Subcutaneous abdominal adipose tissue (tissue), 5 donors: Measurements from ENCODE around the gene DKK2.

ENCODE experiments used
- H3K27ac ChIP-seq: one replicate; pipeline ENCODE4 v1.7.0; 2013; ENCODE audit warnings: low read depth, mild to moderate bottlenecking, inconsistent platforms, low read length, moderate library complexity
- H3K27me3 ChIP-seq, 5 donors: one replicate each; pipeline ENCODE4 v1.7.0; 2013; ENCODE audit warnings: low read length in 5 of 5, inconsistent platforms in 1 of 5; ENCODE audit not compliant: control insufficient read depth in 5 of 5, insufficient read depth in 4 of 5
- H3K36me3 ChIP-seq, 5 donors: one replicate each; pipeline ENCODE4 v1.7.0; 2013; ENCODE audit warnings: low read length in 5 of 5; ENCODE audit not compliant: control insufficient read depth in 5 of 5, insufficient read depth in 5 of 5
- H3K4me1 ChIP-seq, 5 donors: one replicate each; pipeline ENCODE4 v1.7.0; 2013; ENCODE audit warnings: low read length in 5 of 5, mild to moderate bottlenecking in 3 of 5, moderate library complexity in 1 of 5; ENCODE audit not compliant: control insufficient read depth in 5 of 5, insufficient read depth in 5 of 5
- H3K4me3 ChIP-seq, 5 donors: one replicate each; pipeline ENCODE4 v1.7.0; 2013; ENCODE audit warnings: low read length in 5 of 5, low read depth in 1 of 5
- H3K9ac ChIP-seq, 5 donors: one replicate each; pipeline ENCODE4 v1.7.0; 2013; ENCODE audit warnings: low read length in 5 of 5, mild to moderate bottlenecking in 4 of 5, moderate library complexity in 3 of 5
- H3K9me3 ChIP-seq, 5 donors: one replicate each; pipeline ENCODE4 v1.7.0; 2013; ENCODE audit warnings: low read length in 5 of 5; ENCODE audit not compliant: control insufficient read depth in 5 of 5
- donor health status: healthy.
- donor health status: healthy.
- donor health status: healthy.
- donor health status: healthy.
- donor health status: healthy.

The DKK2 gene

GRCh38 chr4:106875340-106875739 is 160.8 kb downstream of the DKK2 start:
- no peaks in the 10 kb centered on the region for H3K36me3 ChIP-seq

More at GRCh38 chr4:106875340-106875739, 160.8 kb downstream of the DKK2 start:
- H3K9me3 ChIP-seq = no peaks in the 10 kb centered on the region
- no peaks in the 10 kb centered on the region for H3K4me1 ChIP-seq
- no peak overlapping the region for H3K9ac ChIP-seq
- H3K27me3 ChIP-seq = no peaks in the 10 kb centered on the region
- H3K4me3 ChIP-seq = no peak overlapping the region
- H3K27ac ChIP-seq = no peak overlapping the region
